Left ventricle myocardium inferior (tissue), 1 donor: ENCODE results near the gene IQSEC3. TPM values are rescaled to one million over a fixed set of nuclear protein-coding genes. Genes with fewer than 3 reads are reported as not detected.
A peak's percentile ranks its signal among the peaks of the same experiment; 100 is the strongest.

Source experiments
- DNase-seq: peaks from one replicate; pipeline ENCODE4 v3.0.0-alpha.2; 2020
- H3K27ac ChIP-seq: fragments of 200-600 bp; replicated peaks from 2 replicates; pipeline ENCODE4 v1.8.0; 2021
- H3K27me3 ChIP-seq: fragments of 200-600 bp; 2 replicates; pipeline ENCODE4 v1.8.0; 2021; ENCODE audit warnings: low read depth
- H3K36me3 ChIP-seq: fragments of 200-600 bp; 2 replicates; pipeline ENCODE4 v1.8.0; 2021
- H3K4me1 ChIP-seq: fragments of 200-600 bp; 2 replicates; pipeline ENCODE4 v1.8.0; 2021
- H3K4me3 ChIP-seq: fragments of 200-600 bp; 2 replicates; pipeline ENCODE4 v1.8.0; 2021; ENCODE audit warnings: mild to moderate bottlenecking, moderate library complexity
- H3K9me3 ChIP-seq: fragments of 200-600 bp; replicated peaks from 2 replicates; pipeline ENCODE4 v1.8.0; 2021
- CTCF ChIP-seq: fragments of 200-600 bp; IDR thresholded peaks from 2 replicates; pipeline ENCODE4 v1.8.0; 2021; ENCODE audit warnings: antibody characterized with exemption, mild to moderate bottlenecking, borderline replicate concordance
- intact Hi-C: fragments of 100-400 bp; cut with micrococcal nuclease; formaldehyde crosslinking; loops from one replicate; pipeline ENCODE4 v1.11.0; 2022
- total RNA-seq: library from RNA; stranded (reverse); fragmentation: NEBNext Ultra II Directional; extraction: Animal tissue kit (Norgen Biotek cat#: 25700); gene quantifications from one replicate; pipeline ENCODE4 v1.2.1, GENCODE V29; 2021
- donor health status: DM: no; HTN: yes; CAD: no; lungs with severe emphysema.

Gene IQSEC3
- total RNA-seq, 1 donor from 2014 or later, result 0.69 TPM

- Histone ChIP-seq H3K9me3 (no peaks in the 10 kb centered on the region), H3K4me1 (peaks cover 24% of the 10 kb centered on the region), H3K27ac (no peak overlapping the region), H3K4me3 (peak overlapping the region; percentile 65), H3K27me3 (peaks cover 57% of the 10 kb centered on the region), H3K36me3 (no peaks in the 10 kb centered on the region)
- no peak for TF ChIP-seq CTCF
- intact Hi-C loops, result no loop called here
- DNase-seq, result no peak
These were observed 71.8 kb downstream of the IQSEC3 start for GRCh38 chr12:138171-138897.

GRCh38 chr12:138898-139534, 72.4 kb downstream of the IQSEC3 start:
- Histone ChIP-seq H3K36me3 (no peaks in the 10 kb centered on the region), H3K9me3 (no peaks in the 10 kb centered on the region), H3K4me3 (peak overlapping the region; percentile 65), H3K4me1 (peaks cover 24% of the 10 kb centered on the region), H3K27me3 (peaks cover 57% of the 10 kb centered on the region), H3K27ac (no peak overlapping the region)
- no peak for TF ChIP-seq CTCF
- intact Hi-C loops, result no loop called here
- DNase-seq, result peak; percentile 29

GRCh38 chr12:139585-139984, 73.0 kb downstream of the IQSEC3 start:
- Histone ChIP-seq H3K4me1 (peaks cover 24% of the 10 kb centered on the region), H3K9me3 (no peaks in the 10 kb centered on the region), H3K27me3 (peaks cover 57% of the 10 kb centered on the region), H3K4me3 (peak overlapping the region; percentile 65), H3K36me3 (no peaks in the 10 kb centered on the region), H3K27ac (no peak overlapping the region)
- no peak for DNase-seq
- TF ChIP-seq CTCF, result no peak
- intact Hi-C loops, result no loop called here

- Histone ChIP-seq H3K4me3 (peak overlapping the region; percentile 65), H3K27me3 (peaks cover 57% of the 10 kb centered on the region), H3K4me1 (peaks cover 20% of the 10 kb centered on the region), H3K9me3 (no peaks in the 10 kb centered on the region), H3K36me3 (no peaks in the 10 kb centered on the region), H3K27ac (no peak overlapping the region)
- no peak for DNase-seq
- intact Hi-C loops, result no loop called here
- no peak for TF ChIP-seq CTCF
These were observed 73.6 kb downstream of the IQSEC3 start for GRCh38 chr12:140162-140561.

GRCh38 chr12:143964-144649, 77.5 kb downstream of the IQSEC3 start:
- no peak overlapping the region for H3K4me3 ChIP-seq
- H3K27me3 ChIP-seq, result peaks cover 30% of the 10 kb centered on the region
- H3K4me1 ChIP-seq, result peaks cover 11% of the 10 kb centered on the region
- H3K9me3 ChIP-seq, result no peaks in the 10 kb centered on the region
- intact Hi-C loops, result no loop called here
- no peak overlapping the region for H3K27ac ChIP-seq
- H3K36me3 ChIP-seq, result no peaks in the 10 kb centered on the region
- TF ChIP-seq CTCF, result no peak
- no peak for DNase-seq
